Measurements from ENCODE around the gene BMP8A.
"Not testable (repeated sequence)": the region's sequence is repeated elsewhere in the genome, so short reads cannot be mapped to it uniquely, and the experiment has no call there.

The BMP8A gene

DNA sequence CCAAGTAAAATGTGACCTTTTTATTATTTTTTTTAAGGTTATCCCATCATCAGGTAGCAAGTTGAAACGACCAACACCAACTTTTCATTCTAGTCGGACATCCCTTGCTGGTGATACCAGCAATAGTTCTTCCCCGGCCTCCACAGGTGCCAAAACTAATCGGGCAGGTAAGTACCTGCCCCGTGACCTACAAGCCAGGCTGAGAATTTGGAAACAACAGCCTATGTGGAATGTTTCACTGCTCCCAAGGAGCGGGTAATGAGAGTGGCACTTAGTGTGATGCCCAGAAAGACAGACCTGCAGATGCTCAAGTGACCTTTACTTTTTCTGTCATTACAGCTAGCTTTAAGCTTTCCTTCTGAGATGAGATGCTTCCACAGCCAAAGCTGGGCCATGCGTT lies 6.9 kb upstream of the BMP8A start:
- no peak for DNase-seq

- DNase-seq = no peak
Observed at GRCh38 chr1:39485046-39485803, 6.2 kb upstream of the BMP8A start.

DNA sequence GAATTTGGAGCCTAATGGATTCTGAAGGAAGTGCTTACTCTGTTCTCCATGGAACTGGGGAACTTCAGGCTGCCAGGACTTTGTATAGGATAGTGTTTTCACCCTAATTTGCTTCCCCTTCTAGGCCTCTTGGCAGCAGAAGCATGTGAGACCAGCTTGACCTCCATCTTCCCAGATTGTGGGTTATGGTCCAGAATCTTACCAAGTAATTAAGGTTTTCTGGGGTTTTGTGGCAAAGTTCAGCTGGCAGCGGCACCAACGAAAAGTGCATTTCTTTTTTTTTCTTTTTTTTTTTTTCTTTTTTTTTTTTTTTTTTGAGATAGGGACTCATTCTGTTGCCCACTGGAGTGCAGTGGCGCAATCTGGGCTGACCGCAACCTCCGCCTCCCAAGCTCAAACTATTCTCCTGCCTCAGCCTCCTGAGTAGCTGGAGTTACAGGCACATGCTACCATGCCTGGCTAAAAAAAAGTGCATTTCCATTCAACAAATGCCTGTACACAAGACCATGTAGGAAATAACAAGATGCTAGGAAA lies 3.4 kb upstream of the BMP8A start:
- no peak for DNase-seq

DNA sequence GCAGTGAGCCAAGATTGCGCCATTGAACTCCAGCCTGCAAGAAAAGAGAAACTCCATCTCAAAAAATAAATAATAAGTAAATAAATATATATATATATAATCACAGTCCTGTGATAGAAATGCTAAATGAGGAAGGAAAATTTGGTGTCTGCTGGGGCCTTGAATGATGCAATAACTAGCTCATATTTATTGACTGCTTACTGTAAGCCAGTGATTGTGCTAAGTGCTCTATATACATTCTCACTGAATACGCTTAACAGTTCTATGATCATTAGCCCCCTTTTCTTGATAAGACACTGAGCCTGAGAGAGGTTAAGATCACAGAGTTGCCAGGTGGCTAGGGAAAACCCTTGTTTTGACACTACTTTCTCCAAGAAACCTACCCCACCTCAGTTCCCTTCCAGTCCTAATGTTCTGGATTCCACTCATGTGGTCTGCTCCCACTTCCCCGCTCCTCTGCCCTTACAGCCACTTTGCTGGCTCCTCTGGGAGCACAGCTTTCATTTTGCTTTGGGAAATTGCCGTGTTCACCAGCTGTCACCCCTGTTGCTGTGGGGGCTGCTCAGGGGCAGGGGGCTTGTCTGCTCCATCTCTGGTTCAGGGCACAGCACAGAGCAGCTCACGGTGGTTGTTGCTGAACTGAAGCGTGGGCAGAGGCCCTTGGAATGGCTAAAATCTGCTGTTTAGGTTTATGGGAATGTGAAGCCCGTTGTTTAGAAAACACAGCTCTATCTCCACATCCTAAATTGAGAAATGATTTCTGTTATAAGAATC lies 2.5 kb upstream of the BMP8A start:
- no peak for DNase-seq

DNA sequence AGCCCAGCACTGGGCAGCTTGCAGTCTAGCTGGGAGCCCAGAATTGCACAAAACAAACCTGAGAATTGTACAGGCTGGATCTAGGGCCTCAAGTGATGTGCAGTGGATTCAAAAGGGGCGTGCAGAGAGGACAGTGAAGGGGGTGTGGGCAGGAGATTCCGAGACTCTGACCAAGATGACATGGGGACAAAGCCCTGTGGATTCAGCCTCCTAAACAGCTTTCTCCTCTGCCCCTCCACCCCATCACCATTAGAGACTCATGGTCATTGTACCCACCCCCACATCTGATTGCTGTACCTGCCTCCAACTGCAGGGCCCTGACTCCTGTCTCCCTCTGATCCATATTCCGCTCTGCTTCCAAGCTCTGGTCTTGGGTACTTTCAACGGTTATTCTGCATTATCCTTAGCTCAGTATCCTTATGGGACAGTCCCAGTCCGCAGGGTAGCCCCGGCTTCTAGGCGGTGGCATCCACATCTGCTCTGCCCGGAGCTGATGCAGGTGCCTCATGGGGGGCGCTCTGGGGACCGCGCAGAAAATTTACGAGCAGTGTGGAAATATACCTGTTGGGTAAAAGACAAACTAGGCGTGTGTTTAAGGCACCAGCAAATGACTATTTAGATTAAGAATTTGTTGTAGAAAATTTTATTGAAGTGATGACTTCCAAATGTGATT lies 1.7 kb upstream of the BMP8A start:
- DNase-seq = no peak

DNA sequence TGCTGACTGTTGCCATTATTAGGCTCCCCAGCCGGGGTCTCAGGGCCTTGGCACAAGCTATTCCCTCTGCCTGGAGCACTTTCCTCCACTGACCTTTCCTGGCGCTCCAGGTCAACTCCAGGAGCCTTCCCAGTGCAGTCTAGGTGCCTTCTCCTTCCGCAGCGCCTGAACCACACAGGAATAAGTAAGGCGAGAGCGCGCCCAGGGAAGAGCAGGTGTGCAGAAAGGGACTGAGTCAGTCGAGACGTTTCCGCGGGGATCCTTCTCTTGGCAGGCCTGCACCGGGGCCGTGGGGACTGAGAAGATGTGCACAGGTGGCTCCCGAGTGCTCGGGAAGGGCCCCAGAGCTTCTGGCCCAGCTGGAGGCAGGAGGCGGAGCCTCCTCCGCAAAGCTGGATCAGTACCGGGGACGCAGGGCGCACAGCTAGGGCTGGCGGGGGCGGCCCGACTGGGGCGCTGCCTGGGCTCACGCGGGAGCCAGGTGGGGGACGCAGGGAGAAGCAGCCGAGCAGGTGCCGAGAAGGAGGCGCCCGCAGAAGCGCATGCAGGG lies 765 bp upstream of the BMP8A start:
- DNase-seq = no peak

DNA sequence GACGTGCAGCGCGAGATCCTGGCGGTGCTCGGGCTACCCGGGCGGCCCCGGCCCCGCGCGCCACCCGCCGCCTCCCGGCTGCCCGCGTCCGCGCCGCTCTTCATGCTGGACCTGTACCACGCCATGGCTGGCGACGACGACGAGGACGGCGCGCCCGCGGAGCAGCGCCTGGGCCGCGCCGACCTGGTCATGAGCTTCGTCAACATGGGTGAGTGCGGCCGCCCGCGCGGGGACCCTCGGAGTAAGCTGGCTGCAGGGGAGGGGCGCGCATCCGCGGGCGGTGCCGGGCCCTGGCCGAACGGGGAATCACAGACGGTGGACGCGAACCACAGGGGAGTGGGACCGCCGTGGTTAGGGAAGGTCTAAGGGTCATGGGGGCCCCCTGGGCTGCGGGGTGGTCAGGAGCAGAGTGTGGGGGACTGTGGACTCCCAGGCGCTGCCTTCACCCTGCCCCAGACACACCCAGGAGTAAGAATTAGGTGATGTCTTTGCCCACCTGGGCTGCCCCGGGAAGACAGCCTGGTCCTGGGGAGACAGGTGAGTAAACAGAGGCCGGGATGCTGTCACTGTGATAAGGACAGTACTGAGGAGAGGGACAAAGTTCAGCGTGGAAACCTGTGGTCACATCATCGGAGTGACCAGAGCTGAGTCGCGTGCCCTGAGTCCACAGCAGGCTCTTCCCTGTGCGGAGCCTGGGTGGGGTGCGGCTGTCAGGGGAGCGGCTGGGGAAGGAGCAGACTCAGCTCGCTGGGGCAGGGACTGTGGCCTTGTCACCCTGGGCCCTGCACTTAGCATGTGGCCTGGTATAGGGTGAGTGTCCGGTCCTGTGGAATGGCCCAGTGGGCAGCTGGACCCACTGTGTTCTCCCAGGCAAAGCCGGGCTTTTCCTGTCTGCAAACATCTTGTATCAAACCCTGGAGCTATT lies 944 bp downstream of the BMP8A start:
- not testable (repeated sequence) for DNase-seq

- DNase-seq = not testable (repeated sequence)
Observed at GRCh38 chr1:39493043-39493810, 1.8 kb downstream of the BMP8A start.

GRCh38 chr1:39494671-39495410 lies 3.4 kb downstream of the BMP8A start:
- no peak for DNase-seq

DNA sequence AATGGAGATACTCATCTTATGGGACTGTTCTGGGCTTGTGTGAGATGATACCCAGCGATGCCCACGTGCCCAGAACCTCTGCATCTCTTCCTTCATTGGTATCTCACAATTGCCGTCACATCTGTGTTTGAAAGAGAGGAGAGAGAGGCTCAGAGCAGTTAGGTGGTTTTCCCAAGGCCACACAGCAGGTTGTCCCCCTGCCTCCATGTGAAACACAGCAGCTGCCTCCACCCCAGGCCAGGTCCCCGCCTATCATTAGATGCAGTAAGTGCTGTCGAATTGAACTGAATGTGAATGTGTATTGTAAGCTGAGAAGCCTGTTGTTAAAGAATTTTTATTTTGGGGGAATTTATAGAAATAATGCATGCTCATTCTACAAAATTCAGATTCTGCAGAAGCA lies 5.1 kb downstream of the BMP8A start:
- DNase-seq = not testable (repeated sequence)

DNA sequence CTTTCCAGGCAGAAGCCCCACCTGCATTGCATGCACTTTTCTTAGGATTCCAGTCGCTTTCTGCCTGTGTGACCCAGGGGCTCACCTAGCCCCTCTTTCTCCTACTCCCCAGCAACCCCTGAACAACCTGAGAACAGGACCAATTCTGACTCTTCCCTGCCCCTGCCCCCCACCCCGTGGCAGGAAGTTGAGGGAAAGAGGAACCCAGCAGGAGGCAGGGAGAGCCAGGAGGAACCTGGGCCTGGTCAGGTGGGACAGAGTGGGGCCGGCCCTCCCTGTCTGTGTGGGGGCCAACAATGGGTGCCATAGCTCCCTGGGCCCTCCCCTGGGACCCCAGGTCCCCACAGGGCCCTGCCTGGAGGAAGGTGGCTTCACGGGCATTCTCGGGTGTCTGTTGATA lies 6.1 kb downstream of the BMP8A start:
- no peak for DNase-seq

- DNase-seq = not testable (repeated sequence)
Observed at GRCh38 chr1:39498096-39498710, 6.8 kb downstream of the BMP8A start.

- not testable (repeated sequence) for DNase-seq
Observed at GRCh38 chr1:39498821-39499220, 7.4 kb downstream of the BMP8A start.

DNA sequence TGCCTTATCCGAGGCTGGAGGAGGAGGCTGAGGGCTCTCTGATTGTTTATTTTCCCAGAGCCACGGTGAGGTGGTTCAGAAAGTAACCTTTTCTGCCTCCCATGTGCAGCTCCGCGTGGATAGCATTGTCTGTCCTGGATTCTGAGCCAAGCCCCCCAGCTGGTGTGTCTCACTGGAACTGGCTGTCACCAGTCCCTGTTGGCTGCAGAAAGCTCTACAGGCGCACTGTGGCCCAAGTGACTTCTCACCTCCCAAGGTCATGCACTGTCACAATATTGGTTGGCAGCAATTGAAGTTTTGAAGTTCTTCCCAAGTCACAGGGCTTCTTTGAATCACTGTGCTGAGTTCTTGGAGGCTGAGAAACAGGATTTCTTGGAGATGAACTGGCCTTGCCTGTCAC lies 8.2 kb downstream of the BMP8A start:
- DNase-seq = no peak

GRCh38 chr1:39500862-39501389 lies 9.5 kb downstream of the BMP8A start:
- DNase-seq = no peak

GRCh38 chr1:39501666-39502065 lies 10.2 kb downstream of the BMP8A start:
- DNase-seq = no peak

GRCh38 chr1:39504436-39504835 lies 13.0 kb downstream of the BMP8A start:
- not testable (repeated sequence) for DNase-seq

DNA sequence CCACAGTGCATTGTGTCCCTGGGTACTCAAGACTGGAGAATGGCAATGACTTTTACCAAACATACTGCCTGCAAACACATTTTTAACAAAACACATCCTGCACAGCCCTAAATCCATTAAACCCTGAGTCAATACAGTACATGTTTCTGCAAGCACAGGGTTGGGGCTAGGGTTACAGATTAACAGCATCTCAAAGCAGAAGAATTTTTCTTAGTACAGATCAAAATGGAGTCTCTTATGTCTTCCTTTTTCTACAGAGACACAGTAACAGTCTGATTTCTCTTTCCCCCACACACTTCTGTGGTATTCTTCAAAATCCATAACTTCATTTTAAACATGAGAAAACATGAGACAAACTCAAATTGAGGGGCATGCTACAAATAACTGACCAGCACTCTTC lies 13.9 kb downstream of the BMP8A start:
- DNase-seq = no peak

DNA sequence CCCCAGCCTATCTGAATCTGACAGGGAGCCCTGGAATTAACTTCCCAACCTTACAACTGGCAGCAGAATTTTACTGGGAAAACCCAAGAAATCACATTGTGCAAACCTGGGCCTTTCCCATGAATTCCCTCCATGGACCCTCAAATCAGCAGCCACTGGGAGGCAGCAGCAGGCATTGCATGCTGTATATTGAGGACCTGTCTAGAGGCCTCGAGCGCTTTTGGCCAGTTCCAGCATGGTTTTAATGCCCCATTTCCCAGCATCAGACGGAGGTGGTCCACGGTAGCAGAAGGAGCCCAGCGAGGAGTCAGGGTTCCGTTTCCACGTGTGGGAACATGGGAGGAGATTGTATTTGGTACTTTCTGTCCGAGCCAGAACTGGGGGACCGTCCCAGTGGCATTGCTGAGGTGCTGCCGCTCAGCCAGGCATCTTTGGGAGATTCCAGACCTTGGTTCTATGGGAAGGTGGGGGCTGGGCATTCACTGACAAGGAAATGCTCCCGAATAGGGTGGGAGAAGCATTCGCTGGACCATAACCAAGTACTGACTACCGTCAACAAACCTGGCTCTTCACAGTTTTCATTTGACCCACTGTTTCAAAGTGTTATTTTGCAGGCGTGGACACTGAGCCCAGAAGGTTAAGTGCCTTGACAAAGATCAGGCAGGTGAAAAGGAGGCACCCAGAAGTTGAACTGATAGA lies 15.9 kb downstream of the BMP8A start:
- DNase-seq = no peak
